HG02884 (cell line): ENCODE measurements around the gene CD300H.

ENCODE experiments used
- ATAC-seq: cut with Tn5 transposase; IDR thresholded peaks from one replicate; pipeline ENCODE4 v1.9.1; 2021; ENCODE audit warnings: mild to moderate bottlenecking, moderate library complexity; ENCODE audit not compliant: unreplicated experiment

CD300H gene

GRCh38 chr17:74567397-74567796, at the start of gene CD300H:
Gene CD300H, minus strand, starts transcription at chr17:74567509.
- no peak for ATAC-seq

GRCh38 chr17:74616696-74617095, 49.4 kb upstream of the CD300H start:
- no peak for ATAC-seq

GRCh38 chr17:74612046-74612445, 44.7 kb upstream of the CD300H start:
- no peak for ATAC-seq

GRCh38 chr17:74610108-74610507, 42.8 kb upstream of the CD300H start:
- ATAC-seq, result no peak

- no peak for ATAC-seq
Observed at GRCh38 chr17:74608511-74608910, 41.2 kb upstream of the CD300H start.

- no peak for ATAC-seq
Observed at GRCh38 chr17:74607221-74607620, 39.9 kb upstream of the CD300H start.

GRCh38 chr17:74606050-74606449, 38.7 kb upstream of the CD300H start:
- ATAC-seq, result no peak

- no peak for ATAC-seq
Observed at GRCh38 chr17:74605361-74605760, 38.1 kb upstream of the CD300H start.

GRCh38 chr17:74604761-74605160, 37.5 kb upstream of the CD300H start:
- ATAC-seq, result no peak

GRCh38 chr17:74604200-74604599, 36.9 kb upstream of the CD300H start:
- no peak for ATAC-seq

- no peak for ATAC-seq
Observed at GRCh38 chr17:74603746-74604145, 36.4 kb upstream of the CD300H start.

GRCh38 chr17:74603037-74603635, 35.8 kb upstream of the CD300H start:
- ATAC-seq, result no peak

- ATAC-seq, result no peak
Observed at GRCh38 chr17:74601944-74602572, 34.7 kb upstream of the CD300H start.

- no peak for ATAC-seq
Observed at GRCh38 chr17:74599448-74599939, 32.2 kb upstream of the CD300H start.

GRCh38 chr17:74599023-74599399, 31.7 kb upstream of the CD300H start:
- no peak for ATAC-seq

- ATAC-seq, result no peak
Observed at GRCh38 chr17:74598346-74599022, 31.2 kb upstream of the CD300H start.

- no peak for ATAC-seq
Observed at GRCh38 chr17:74597069-74597790, 29.9 kb upstream of the CD300H start.

- no peak for ATAC-seq
Observed at GRCh38 chr17:74595037-74595750, 27.9 kb upstream of the CD300H start.

- no peak for ATAC-seq
Observed at GRCh38 chr17:74592087-74592990, 25.0 kb upstream of the CD300H start, which contains the start of gene CD300LD. Gene CD300LD, minus strand, starts transcription at chr17:74592283. Its CDS starts 81 bp downstream, at chr17:74592202.

GRCh38 chr17:74591503-74591902, 24.2 kb upstream of the CD300H start:
- ATAC-seq, result no peak
